H9 (cell line): Measurements from ENCODE around the gene C2orf92. TPM values are rescaled to one million over a fixed set of nuclear protein-coding genes. Genes with fewer than 3 reads are reported as not detected.

Experiments used
- DNase-seq: peaks from one replicate; pipeline ENCODE4 v3.0.0-alpha.2; 2017
- H2AFZ ChIP-seq: one replicate; pipeline ENCODE4 v1.6.1; 2013; ENCODE audit warnings: mild to moderate bottlenecking, low read length, control low read depth, moderate library complexity
- H2AK5ac ChIP-seq: 2 replicates; pipeline ENCODE4 v1.6.1; 2013; ENCODE audit warnings: low read length, control low read depth, mixed read lengths; ENCODE audit not compliant: insufficient read length
- H2BK120ac ChIP-seq: one replicate; pipeline ENCODE4 v1.6.1; 2013; ENCODE audit warnings: low read depth, mild to moderate bottlenecking, low read length, control low read depth, inconsistent platforms; ENCODE audit not compliant: poor library complexity, severe bottlenecking
- H2BK12ac ChIP-seq: 2 replicates; pipeline ENCODE4 v1.6.1; 2013; ENCODE audit warnings: low read length, control low read depth, mixed read lengths, low read depth; ENCODE audit not compliant: insufficient read length
- H2BK15ac ChIP-seq: 2 replicates; pipeline ENCODE4 v1.6.1; 2013; ENCODE audit warnings: low read depth, low read length, control low read depth
- H2BK20ac ChIP-seq: one replicate; pipeline ENCODE4 v1.6.1; 2013; ENCODE audit warnings: low read depth, mild to moderate bottlenecking, low read length, control low read depth, inconsistent platforms; ENCODE audit not compliant: poor library complexity, severe bottlenecking
- H2BK5ac ChIP-seq: 2 replicates; pipeline ENCODE4 v1.6.1; 2013; ENCODE audit warnings: low read length, control low read depth, mixed read lengths; ENCODE audit not compliant: insufficient read length
- H3K14ac ChIP-seq: 2 replicates; pipeline ENCODE4 v1.6.1; 2013; ENCODE audit warnings: low read length, control low read depth; ENCODE audit not compliant: insufficient read depth
- H3K18ac ChIP-seq: 2 replicates; pipeline ENCODE4 v1.6.1; 2013; ENCODE audit warnings: low read depth, mild to moderate bottlenecking, mixed read lengths, low read length, control low read depth; ENCODE audit not compliant: insufficient read length
- H3K23ac ChIP-seq: 2 replicates; pipeline ENCODE4 v1.6.1; 2013; ENCODE audit warnings: low read length, control low read depth, mixed read lengths, low read depth; ENCODE audit not compliant: insufficient read length
- H3K23me2 ChIP-seq: 2 replicates; pipeline ENCODE4 v1.6.1; 2013; ENCODE audit warnings: low read depth, mild to moderate bottlenecking, mixed read lengths, low read length, control low read depth; ENCODE audit not compliant: insufficient read length, poor library complexity, severe bottlenecking
- H3K27ac ChIP-seq: 2 replicates; pipeline ENCODE4 v1.5.1; 2013; ENCODE audit warnings: low read length, control low read depth, mixed read lengths, low read depth; ENCODE audit not compliant: insufficient read length
- H3K27me3 ChIP-seq: 2 replicates; pipeline ENCODE4 v1.6.1; 2013; ENCODE audit warnings: low read length, control low read depth, inconsistent platforms; ENCODE audit not compliant: insufficient read depth
- H3K4ac ChIP-seq: 2 replicates; pipeline ENCODE4 v1.6.1; 2013; ENCODE audit warnings: low read depth, mild to moderate bottlenecking, control low read depth, inconsistent platforms, low read length, moderate library complexity
- H3K4me1 ChIP-seq: 2 replicates; pipeline ENCODE4 v1.6.1; 2013; ENCODE audit warnings: low read length, control low read depth, inconsistent platforms; ENCODE audit not compliant: insufficient read depth
- H3K4me2 ChIP-seq: 2 replicates; pipeline ENCODE4 v1.6.1; 2013; ENCODE audit warnings: low read length, control low read depth, mixed read lengths; ENCODE audit not compliant: insufficient read length, insufficient read depth
- H3K56ac ChIP-seq: 2 replicates; pipeline ENCODE4 v1.6.1; 2013; ENCODE audit warnings: low read depth, mild to moderate bottlenecking, mixed read lengths, low read length, control low read depth; ENCODE audit not compliant: insufficient read length
- H3K79me1 ChIP-seq: 2 replicates; pipeline ENCODE4 v1.6.1; 2013; ENCODE audit warnings: low read depth, mild to moderate bottlenecking, moderate library complexity, low read length, control low read depth, inconsistent platforms; ENCODE audit not compliant: insufficient read depth, poor library complexity, severe bottlenecking
- H3K79me2 ChIP-seq: 2 replicates; pipeline ENCODE4 v1.6.1; 2013; ENCODE audit warnings: low read length, control low read depth, inconsistent platforms; ENCODE audit not compliant: insufficient read depth
- H3K9ac ChIP-seq: 2 replicates; pipeline ENCODE4 v1.6.1; 2013; ENCODE audit warnings: low read length, control low read depth, mixed read lengths; ENCODE audit not compliant: insufficient read length; ENCODE audit errors: extremely low read depth
- H3K9me3 ChIP-seq: one replicate; pipeline ENCODE4 v1.6.1; 2013; ENCODE audit warnings: low read depth, low read length, inconsistent platforms; ENCODE audit not compliant: control insufficient read depth
- H3T11ph ChIP-seq: one replicate; pipeline ENCODE4 v1.6.1; 2013; ENCODE audit warnings: mild to moderate bottlenecking, low read length, control low read depth, inconsistent platforms
- H4K20me1 ChIP-seq: one replicate; pipeline ENCODE4 v1.6.1; 2013; ENCODE audit not compliant: control insufficient read depth, insufficient read length, insufficient read depth
- H4K5ac ChIP-seq: 2 replicates; pipeline ENCODE4 v1.6.1; 2013; ENCODE audit warnings: low read depth, mild to moderate bottlenecking, mixed read lengths, low read length, control low read depth; ENCODE audit not compliant: insufficient read length
- H4K8ac ChIP-seq: replicated peaks from 2 replicates; pipeline ENCODE4 v1.6.1; 2013; ENCODE audit warnings: low read length, control low read depth, mixed read lengths, low read depth; ENCODE audit not compliant: insufficient read length
- H4K91ac ChIP-seq: 2 replicates; pipeline ENCODE4 v1.6.1; 2013; ENCODE audit warnings: low read depth, mild to moderate bottlenecking, moderate library complexity, mixed read lengths, low read length, control low read depth; ENCODE audit not compliant: insufficient read length
- H3K27ac Mint-ChIP-seq, 3 experiments: 2 replicates in 2 of 3; 3 replicates in 1 of 3; pipeline ENCODE4 v1.8.0; 2020 to 2021; ENCODE audit warnings: mixed read lengths in 3 of 3, mild to moderate bottlenecking in 1 of 3, moderate library complexity in 1 of 3
- H3K27me3 Mint-ChIP-seq: 2 replicates; pipeline ENCODE4 v1.8.0; 2021; ENCODE audit warnings: low read depth, mild to moderate bottlenecking, moderate library complexity, mixed read lengths
- H3K36me3 Mint-ChIP-seq, 3 experiments: 2 replicates in 2 of 3; 3 replicates in 1 of 3; pipeline ENCODE4 v1.8.0; 2020 to 2021; ENCODE audit warnings: low read depth in 3 of 3, mixed read lengths in 3 of 3; ENCODE audit not compliant: insufficient read depth in 1 of 3
- H3K4me1 Mint-ChIP-seq, 2 experiments: 2 replicates each; pipeline ENCODE4 v1.8.0; 2020; ENCODE audit warnings: mixed read lengths in 2 of 2
- H3K4me3 Mint-ChIP-seq, 2 experiments: 2 replicates in 1 of 2; 3 replicates in 1 of 2; pipeline ENCODE4 v1.8.0; 2020 to 2021; ENCODE audit warnings: mild to moderate bottlenecking in 2 of 2, mixed read lengths in 2 of 2, moderate library complexity in 1 of 2
- H3K9me3 Mint-ChIP-seq, 2 experiments: 2 replicates in 1 of 2; 3 replicates in 1 of 2; pipeline ENCODE4 v1.8.0; 2020; ENCODE audit warnings: mild to moderate bottlenecking in 2 of 2, mixed read lengths in 2 of 2, moderate library complexity in 1 of 2
- CTCF ChIP-seq: fragments of 200-600 bp; sonication (generic); conservative IDR thresholded peaks from 3 replicates; pipeline ENCODE4 v1.8.0; 2021; ENCODE audit warnings: antibody characterized with exemption, mild to moderate bottlenecking
- WGBS: extraction: QIAGEN DNeasy Blood & Tissue Kit; methylation state at CpG from one replicate; pipeline ENCODE4 v1.1.7; 2013; ENCODE audit warnings: missing lambda C conversion rate, low lambda C conversion rate, mixed read lengths; ENCODE audit not compliant: insufficient read length; ENCODE audit errors: extremely low coverage; 5-methylcytosine and 5-hydroxymethylcytosine counted together
- total RNA-seq: library from RNA; stranded (reverse); gene quantifications from 2 replicates; pipeline ENCODE4 v1.2.1, GENCODE V29; 2021

C2orf92 gene
- total RNA-seq, 1 experiment from 2014 or later = 7.3 TPM

GRCh38 chr2:97704989-97705388 is 35.5 kb downstream of the C2orf92 start:
- no peaks in the 10 kb centered on the region for H3K79me2 ChIP-seq
- H3K56ac ChIP-seq = no peak overlapping the region
- no peak overlapping the region for H3K18ac ChIP-seq
- no peaks in the 10 kb centered on the region for H4K20me1 ChIP-seq
- no peak overlapping the region; a peak in 1 of 5 replicates for H3K4me3 Mint-ChIP-seq
- no peak overlapping the region for H2BK15ac ChIP-seq
- no peak overlapping the region for H3K4me2 ChIP-seq
- no peak overlapping the region for H2BK120ac ChIP-seq
- no peaks in the 10 kb centered on the region for H3K4me1 ChIP-seq
- H2BK20ac ChIP-seq = no peak overlapping the region
- H2BK12ac ChIP-seq = no peak overlapping the region
- peak; percentile 10 for DNase-seq
- no peak overlapping the region for H3K27ac Mint-ChIP-seq
- no peak overlapping the region for H3K23ac ChIP-seq
- H3K9ac ChIP-seq = no peak overlapping the region
- no peak overlapping the region for H4K8ac ChIP-seq
- no peaks in the 10 kb centered on the region for H3K79me1 ChIP-seq
- peaks cover 4% of the 10 kb centered on the region in 2 experiments for H3K4me1 Mint-ChIP-seq
- no peak overlapping the region for H4K91ac ChIP-seq
- no peak overlapping the region for H4K5ac ChIP-seq
- no peak overlapping the region for H3T11ph ChIP-seq
- no peaks in the 10 kb centered on the region for H3K9me3 ChIP-seq
- H3K9me3 Mint-ChIP-seq = peaks cover 0 to under 1% of the 10 kb centered on the region in 2 experiments; a peak in 1 of 5 replicates
- no peaks in the 10 kb centered on the region for H3K27me3 ChIP-seq
- H3K27me3 Mint-ChIP-seq = peaks cover 3% of the 10 kb centered on the region; the same call in 1 of the 2 replicates
- WGBS = no CpG with 5 or more reads among the region's 5 CpGs
- no peak overlapping the region for H2AK5ac ChIP-seq
- no peaks in the 10 kb centered on the region for H3K23me2 ChIP-seq
- H3K4ac ChIP-seq = no peak overlapping the region
- H3K14ac ChIP-seq = no peak overlapping the region
- TF ChIP-seq CTCF = no peak
- peaks cover 0 to 2% (median 0%) of the 10 kb centered on the region in 3 experiments; a peak in 2 of 7 replicates for H3K36me3 Mint-ChIP-seq
- H2AFZ ChIP-seq = no peak overlapping the region
- no peak overlapping the region for H3K27ac ChIP-seq
- no peak overlapping the region for H2BK5ac ChIP-seq
